ENCODE measurements around the gene PCGF3. TPM values are rescaled to one million over a fixed set of nuclear protein-coding genes. Genes with fewer than 3 reads are reported as not detected.
A peak's percentile ranks its signal among the peaks of the same experiment; 100 is the strongest.
"Not testable (repeated sequence)": the region's sequence is repeated elsewhere in the genome, so short reads cannot be mapped to it uniquely, and the experiment has no call there.

The PCGF3 gene
- total and polyA plus RNA-seq, 2 experiments from 2014 or later = 21.0 to 26.0 TPM

DNA sequence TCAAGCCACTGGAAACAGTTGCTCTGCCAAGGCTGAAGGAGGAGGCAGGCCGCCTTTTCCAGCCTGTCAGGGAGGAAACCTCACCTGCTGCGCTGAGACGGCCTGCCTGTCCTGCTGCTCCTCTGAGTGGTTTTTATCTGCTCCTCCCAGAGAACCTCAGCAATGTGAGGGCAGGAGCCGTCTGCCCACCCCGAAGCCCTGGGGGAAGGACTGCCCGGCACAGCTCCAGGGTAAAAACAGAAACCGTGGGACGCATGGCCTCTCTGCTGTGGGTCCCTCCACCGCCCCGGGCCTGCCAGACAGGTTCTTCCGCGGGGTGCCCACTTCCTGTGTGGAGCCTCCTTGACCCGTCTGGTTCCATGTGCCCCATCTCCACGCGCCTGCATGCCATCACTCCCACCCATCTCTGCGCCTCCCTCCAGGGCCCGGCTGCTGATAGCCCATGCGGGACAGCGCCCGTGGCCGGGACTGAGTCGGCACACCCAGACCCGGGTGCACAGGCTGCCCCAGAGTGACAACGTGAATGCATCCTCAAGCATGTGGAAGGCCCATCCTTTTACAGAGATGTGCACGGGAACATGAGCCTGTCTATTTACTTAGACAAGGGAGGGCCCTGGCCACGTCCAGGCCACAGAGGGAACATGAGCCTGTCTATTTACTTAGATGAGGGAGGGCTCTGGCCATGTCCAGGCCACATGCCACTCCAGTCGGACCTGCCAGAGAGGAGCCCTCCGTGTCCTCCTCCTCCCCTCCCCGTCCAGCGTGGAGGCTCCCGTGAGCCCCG is 12.7 kb upstream of the PCGF3 start:
- Histone ChIP-seq H3K4me2 (ENCODE audit: unreplicated experiment) (no peak overlapping the region), H3K9me3 (ENCODE audit: low read depth) (no peaks in the 10 kb centered on the region), H3K9me2 (ENCODE audit: insufficient read depth) (no peaks in the 10 kb centered on the region), H3K27me3 (replicated peaks; ENCODE audit: insufficient read depth) (no peaks in the 10 kb centered on the region), H4K20me1 (ENCODE audit: insufficient read depth) (no peaks in the 10 kb centered on the region), H3K4me1 (ENCODE audit: insufficient read depth) (peaks cover 12% of the 10 kb centered on the region), H3F3A (ENCODE audit: insufficient read depth) (peaks cover 6% of the 10 kb centered on the region; the same call in 1 of the 2 replicates), H3K36me3 (ENCODE audit: low read depth) (no peaks in the 10 kb centered on the region), H3K4me3 (no peak overlapping the region), H2AFZ (no peak overlapping the region), H3K27ac (no peak overlapping the region), H3K79me2 (ENCODE audit: insufficient read depth) (no peaks in the 10 kb centered on the region), H3K9ac (no peak overlapping the region)
- in situ Hi-C loops (cut with MboI) = no loop called here
- TF ChIP-seq EZH2phosphoT487 (IDR thresholded peaks at IDR 0.05; ENCODE audit: insufficient read depth, low read depth) = no peak
- no peak for TF ChIP-seq EZH2 (IDR thresholded peaks at IDR 0.05; ENCODE audit: insufficient read depth, poor library complexity, severe bottlenecking)
- DNase-seq = no peak
- 77 to 80% methylated on average over 32 of the region's 32 CpGs for WGBS, 2 experiments (ENCODE audit: low coverage in 1 of 2, low lambda C conversion rate in 2 of 2, missing lambda C conversion rate in 2 of 2)

GRCh38 chr4:694341-694940 is 11.2 kb upstream of the PCGF3 start:
- H3K36me3 ChIP-seq (ENCODE audit: low read depth); H3K9me2 ChIP-seq (ENCODE audit: insufficient read depth); H3K4me2 ChIP-seq (ENCODE audit: unreplicated experiment); H4K20me1 ChIP-seq (ENCODE audit: insufficient read depth); H3K9me3 ChIP-seq (ENCODE audit: low read depth); H2AFZ ChIP-seq; H3F3A ChIP-seq (ENCODE audit: insufficient read depth); H3K27ac ChIP-seq; DNase-seq; H3K27me3 ChIP-seq (replicated peaks; ENCODE audit: insufficient read depth); H3K4me3 ChIP-seq; H3K9ac ChIP-seq; H3K4me1 ChIP-seq (ENCODE audit: insufficient read depth); in situ Hi-C loops (cut with MboI); H3K79me2 ChIP-seq (ENCODE audit: insufficient read depth): not testable (repeated sequence)
- WGBS, 2 experiments (ENCODE audit: low coverage in 1 of 2, low lambda C conversion rate in 2 of 2, missing lambda C conversion rate in 2 of 2) = 67 to 68% methylated on average over 12 of the region's 12 CpGs

- H3K4me3 ChIP-seq = no peak overlapping the region
- no peaks in the 10 kb centered on the region for H3K36me3 ChIP-seq (ENCODE audit: low read depth)
- H3K27ac ChIP-seq = 0 out of 2 replicates have a peak overlapping the region, but pooled peaks have one; percentile 18
- no peaks in the 10 kb centered on the region for H3F3A ChIP-seq (ENCODE audit: insufficient read depth)
- H3K9me2 ChIP-seq (ENCODE audit: insufficient read depth) = no peaks in the 10 kb centered on the region
- H3K9me3 ChIP-seq (ENCODE audit: low read depth) = no peaks in the 10 kb centered on the region
- DNase-seq = no peak
- H3K27me3 ChIP-seq (replicated peaks; ENCODE audit: insufficient read depth) = no peaks in the 10 kb centered on the region
- H4K20me1 ChIP-seq (ENCODE audit: insufficient read depth) = no peaks in the 10 kb centered on the region
- H3K4me2 ChIP-seq (ENCODE audit: unreplicated experiment) = no peak overlapping the region
- no peaks in the 10 kb centered on the region for H3K4me1 ChIP-seq (ENCODE audit: insufficient read depth)
- peak overlapping the region; percentile 26; the same call in 1 of the 2 replicates for H2AFZ ChIP-seq
- in situ Hi-C loops (cut with MboI) = no loop called here
- H3K9ac ChIP-seq = no peak overlapping the region
- TF ChIP-seq EZH2phosphoT487 (IDR thresholded peaks at IDR 0.05; ENCODE audit: insufficient read depth, low read depth) = no peak
- no peak for TF ChIP-seq EZH2 (IDR thresholded peaks at IDR 0.05; ENCODE audit: insufficient read depth, poor library complexity, severe bottlenecking)
- 64 to 69% methylated on average over 26 to 27 of the region's 27 CpGs for WGBS, 2 experiments (ENCODE audit: low coverage in 1 of 2, low lambda C conversion rate in 2 of 2, missing lambda C conversion rate in 2 of 2)
- H3K79me2 ChIP-seq (ENCODE audit: insufficient read depth) = no peaks in the 10 kb centered on the region
Observed at GRCh38 chr4:699816-700580, 5.6 kb upstream of the PCGF3 start.

- no peaks in the 10 kb centered on the region for H4K20me1 ChIP-seq (ENCODE audit: insufficient read depth)
- H3K4me3 ChIP-seq = no peak overlapping the region
- H2AFZ ChIP-seq = no peak overlapping the region
- no peaks in the 10 kb centered on the region for H3F3A ChIP-seq (ENCODE audit: insufficient read depth)
- in situ Hi-C loops (cut with MboI) = no loop called here
- no peaks in the 10 kb centered on the region for H3K4me1 ChIP-seq (ENCODE audit: insufficient read depth)
- H3K9me3 ChIP-seq (ENCODE audit: low read depth) = no peaks in the 10 kb centered on the region
- WGBS, 2 experiments (ENCODE audit: low coverage in 1 of 2, low lambda C conversion rate in 2 of 2, missing lambda C conversion rate in 2 of 2) = 68 to 71% methylated on average over 16 of the region's 16 CpGs
- H3K27ac ChIP-seq = no peak overlapping the region
- H3K4me2 ChIP-seq (ENCODE audit: unreplicated experiment) = no peak overlapping the region
- TF ChIP-seq EZH2phosphoT487 (IDR thresholded peaks at IDR 0.05; ENCODE audit: insufficient read depth, low read depth) (no peak), EZH2 (IDR thresholded peaks at IDR 0.05; ENCODE audit: insufficient read depth, poor library complexity, severe bottlenecking) (no peak)
- H3K9me2 ChIP-seq (ENCODE audit: insufficient read depth) = no peaks in the 10 kb centered on the region
- H3K9ac ChIP-seq = no peak overlapping the region
- H3K79me2 ChIP-seq (ENCODE audit: insufficient read depth) = peaks cover 1% of the 10 kb centered on the region
- no peaks in the 10 kb centered on the region for H3K36me3 ChIP-seq (ENCODE audit: low read depth)
- no peaks in the 10 kb centered on the region for H3K27me3 ChIP-seq (replicated peaks; ENCODE audit: insufficient read depth)
- no peak for DNase-seq
Observed at GRCh38 chr4:700587-701264, 4.9 kb upstream of the PCGF3 start.

All from GM23248 (cell line).